GM21717 (cell line): Measurements from ENCODE around the gene PML.
"Not testable (repeated sequence)": the region's sequence is repeated elsewhere in the genome, so short reads cannot be mapped to it uniquely, and the experiment has no call there.

ENCODE experiments used
- ATAC-seq: cut with Tn5 transposase; IDR thresholded peaks from one replicate; pipeline ENCODE4 v1.9.1; 2021; ENCODE audit warnings: mild to moderate bottlenecking, moderate library complexity; ENCODE audit not compliant: unreplicated experiment

Gene PML

GRCh38 chr15:74055804-74056203 is 61.3 kb downstream of the PML start:
- ATAC-seq = no peak

- not testable (repeated sequence) for ATAC-seq
These were observed 61.8 kb downstream of the PML start for GRCh38 chr15:74056330-74056729.

GRCh38 chr15:74059050-74059833 is 64.7 kb downstream of the PML start:
- ATAC-seq = not testable (repeated sequence)

- no peak for ATAC-seq
These were observed 65.7 kb downstream of the PML start for GRCh38 chr15:74060251-74060650.

GRCh38 chr15:74062236-74062635 is 67.7 kb downstream of the PML start:
- no peak for ATAC-seq

- ATAC-seq = no peak
These were observed 68.2 kb downstream of the PML start for GRCh38 chr15:74062671-74063070.

GRCh38 chr15:74063425-74064146 is 69.1 kb downstream of the PML start:
- not testable (repeated sequence) for ATAC-seq

- not testable (repeated sequence) for ATAC-seq
These were observed 69.7 kb downstream of the PML start for GRCh38 chr15:74064183-74064582.

- not testable (repeated sequence) for ATAC-seq
These were observed 70.3 kb downstream of the PML start for GRCh38 chr15:74064822-74065221.

GRCh38 chr15:74065684-74066411 is 71.3 kb downstream of the PML start:
- not testable (repeated sequence) for ATAC-seq

GRCh38 chr15:74071645-74072044 is 77.1 kb downstream of the PML start:
- ATAC-seq = not testable (repeated sequence)

- ATAC-seq = not testable (repeated sequence)
These were observed 77.6 kb downstream of the PML start for GRCh38 chr15:74072132-74072531.

- not testable (repeated sequence) for ATAC-seq
These were observed 78.3 kb downstream of the PML start for GRCh38 chr15:74072614-74073337.

- not testable (repeated sequence) for ATAC-seq
These were observed 81.3 kb downstream of the PML start for GRCh38 chr15:74075781-74076180.

- ATAC-seq = not testable (repeated sequence)
These were observed 87.9 kb downstream of the PML start, which contains the start of gene GOLGA6A for GRCh38 chr15:74082450-74082849. TSS of gene GOLGA6A (minus strand) at chr15:74082550. CDS start at chr15:74082509, 41 bp downstream.

- not testable (repeated sequence) for ATAC-seq
These were observed 100.1 kb downstream of the PML start for GRCh38 chr15:74094567-74094966.

GRCh38 chr15:74095610-74096009 is 101.1 kb downstream of the PML start:
- ATAC-seq = not testable (repeated sequence)

GRCh38 chr15:74096753-74097474 is 102.4 kb downstream of the PML start:
- ATAC-seq = not testable (repeated sequence)
